Activated gamma-delta T cell treated with Interleukin-2 at 50 U/mL for 16 hours (primary cell): ENCODE results near the gene ZMYND15.

Experiments
- DNase-seq: peaks from one replicate; pipeline ENCODE4 v3.0.0-alpha.2; 2020

The ZMYND15 gene

GRCh38 chr17:4716081-4716480 lies 23.6 kb upstream of the ZMYND15 start:
- DNase-seq = no peak

- DNase-seq = no peak
Observed at GRCh38 chr17:4717791-4718190, 21.8 kb upstream of the ZMYND15 start.

- DNase-seq = no peak
Observed at GRCh38 chr17:4718276-4718675, 21.4 kb upstream of the ZMYND15 start.

GRCh38 chr17:4719146-4719545 lies 20.5 kb upstream of the ZMYND15 start:
- no peak for DNase-seq

- no peak for DNase-seq
Observed at GRCh38 chr17:4719684-4720221, 19.9 kb upstream of the ZMYND15 start.

GRCh38 chr17:4720787-4721186 lies 18.8 kb upstream of the ZMYND15 start:
- no peak for DNase-seq

GRCh38 chr17:4721203-4722135 lies 18.2 kb upstream of the ZMYND15 start:
- no peak for DNase-seq

- no peak for DNase-seq
Observed at GRCh38 chr17:4722678-4723240, 16.9 kb upstream of the ZMYND15 start.

GRCh38 chr17:4724650-4725049 lies 15.0 kb upstream of the ZMYND15 start:
- DNase-seq = no peak

- DNase-seq = no peak
Observed at GRCh38 chr17:4725646-4726310, 13.9 kb upstream of the ZMYND15 start.

- no peak for DNase-seq
Observed at GRCh38 chr17:4728124-4728523, 11.5 kb upstream of the ZMYND15 start.

- no peak for DNase-seq
Observed at GRCh38 chr17:4733073-4733531, 6.5 kb upstream of the ZMYND15 start.

GRCh38 chr17:4734857-4735475 lies 4.7 kb upstream of the ZMYND15 start:
- DNase-seq = no peak

- no peak for DNase-seq
Observed at GRCh38 chr17:4735876-4736651, 3.6 kb upstream of the ZMYND15 start.

GRCh38 chr17:4738136-4739121 lies 1.2 kb upstream of the ZMYND15 start:
- no peak for DNase-seq

- no peak for DNase-seq
Observed at GRCh38 chr17:4740025-4740351, 355 bp downstream of the ZMYND15 start.

- no peak for DNase-seq
Observed at GRCh38 chr17:4740584-4740983, 951 bp downstream of the ZMYND15 start.

GRCh38 chr17:4741544-4741943 lies 1.9 kb downstream of the ZMYND15 start:
- no peak for DNase-seq

- DNase-seq = no peak
Observed at GRCh38 chr17:4742133-4742532, 2.5 kb downstream of the ZMYND15 start.

- no peak for DNase-seq
Observed at GRCh38 chr17:4742629-4743028, 3.0 kb downstream of the ZMYND15 start.

- no peak for DNase-seq
Observed at GRCh38 chr17:4743216-4743615, 3.6 kb downstream of the ZMYND15 start.
